Measurements from ENCODE around the gene DUSP1.

- TF ChIP-seq POLR2A (IDR thresholded peaks at IDR 0.05; ENCODE audit: extremely low read depth, insufficient read length) = no peak
- TF ChIP-seq CTCF (IDR thresholded peaks at IDR 0.05; ENCODE audit: low read depth, low read length) = no peak
- no peak for TF ChIP-seq MAX (IDR thresholded peaks at IDR 0.05; ENCODE audit: low read depth, low read length)
- no peak for TF ChIP-seq MYC (IDR thresholded peaks at IDR 0.05; ENCODE audit: low read depth, low read length)
These were observed 16.2 kb downstream of the DUSP1 start for GRCh38 chr5:172754596-172755356.

Data from NB4 (cell line).